NT2/D1 (cell line): ENCODE results near the gene PAK6.

Source experiments
- DNase-seq: peaks from one replicate; pipeline ENCODE4 v3.0.0-alpha.2; 2011; ENCODE audit warnings: low read depth, low spot score
- H3K27me3 ChIP-seq: 2 replicates; pipeline ENCODE4 v1.6.0; 2011; ENCODE audit warnings: mild to moderate bottlenecking; ENCODE audit not compliant: insufficient read length, insufficient read depth
- H3K36me3 ChIP-seq: 2 replicates; pipeline ENCODE4 v1.6.1; 2011; ENCODE audit warnings: mild to moderate bottlenecking, low read length, mixed read lengths; ENCODE audit not compliant: insufficient read depth, insufficient read length
- H3K4me1 ChIP-seq: 2 replicates; pipeline ENCODE4 v1.5.1; 2011; ENCODE audit not compliant: insufficient read depth, insufficient read length
- H3K4me3 ChIP-seq: 2 replicates; pipeline ENCODE4 v1.5.1; 2011; ENCODE audit warnings: low read depth; ENCODE audit not compliant: insufficient read length
- H3K9ac ChIP-seq: 2 replicates; pipeline ENCODE4 v1.6.0; 2011; ENCODE audit warnings: low read depth; ENCODE audit not compliant: insufficient read length
- H3K9me3 ChIP-seq: 2 replicates; pipeline ENCODE4 v1.5.1; 2011; ENCODE audit warnings: mild to moderate bottlenecking, low read length; ENCODE audit not compliant: insufficient read depth
- SUZ12 ChIP-seq: IDR thresholded peaks from 2 replicates; pipeline ENCODE4 v1.6.1; 2011; ENCODE audit not compliant: insufficient read length, insufficient read depth; ENCODE audit errors: extremely low read depth
- YY1 ChIP-seq: IDR thresholded peaks from 2 replicates; pipeline ENCODE4 v1.6.1; 2011; ENCODE audit not compliant: insufficient read length, insufficient read depth
- ZNF274 ChIP-seq: IDR thresholded peaks from 2 replicates; pipeline ENCODE4 v1.6.1; 2011; ENCODE audit warnings: mild to moderate bottlenecking, low read depth, low read length

Gene PAK6

GRCh38 chr15:40242601-40243000 lies 3.7 kb downstream of the PAK6 start:
- no peak for TF ChIP-seq ZNF274
- TF ChIP-seq SUZ12 = no peak
- no peak for TF ChIP-seq YY1
- no peaks in the 10 kb centered on the region for H3K9me3 ChIP-seq
- H3K4me1 ChIP-seq = peaks cover 11% of the 10 kb centered on the region
- no peak for DNase-seq
- no peak overlapping the region for H3K4me3 ChIP-seq
- H3K36me3 ChIP-seq = no peaks in the 10 kb centered on the region
- no peak overlapping the region for H3K9ac ChIP-seq
- H3K27me3 ChIP-seq = peaks cover 12% of the 10 kb centered on the region

DNA sequence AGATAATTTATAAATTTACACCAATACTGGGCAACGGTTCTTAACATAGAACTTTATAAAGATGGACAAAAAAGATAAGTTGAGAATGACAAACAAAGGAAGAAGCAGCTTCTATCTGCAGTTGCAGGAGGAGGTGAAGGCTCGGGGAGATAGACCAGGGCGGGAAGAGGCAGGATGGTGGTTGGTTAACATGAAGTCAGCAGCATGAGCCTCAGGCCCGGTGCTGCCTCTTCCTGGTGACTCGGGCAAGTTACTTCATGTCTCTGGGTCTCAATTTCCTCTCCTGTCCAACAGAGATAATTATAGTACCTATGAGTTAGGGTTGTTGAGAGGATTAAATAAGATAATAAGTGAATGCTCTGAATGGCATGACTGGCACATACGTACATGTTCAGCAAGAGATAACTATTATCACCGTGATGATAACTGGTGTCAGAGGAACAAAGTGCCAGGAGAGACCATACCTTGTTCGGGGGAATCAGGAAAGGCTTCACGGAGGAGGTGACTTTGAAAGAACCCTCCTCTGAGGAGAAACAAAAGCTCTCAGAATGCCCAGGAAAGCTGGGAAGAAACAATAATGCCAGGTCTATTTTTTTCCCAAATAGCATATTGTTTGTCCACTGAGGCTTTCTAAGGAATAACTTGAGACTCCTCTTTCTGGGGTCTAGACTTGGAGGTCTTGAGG lies 4.4 kb downstream of the PAK6 start:
- no peak overlapping the region for H3K4me3 ChIP-seq
- no peak overlapping the region for H3K9ac ChIP-seq
- H3K27me3 ChIP-seq = peaks cover 6% of the 10 kb centered on the region
- H3K4me1 ChIP-seq = peaks cover 11% of the 10 kb centered on the region
- H3K9me3 ChIP-seq = no peaks in the 10 kb centered on the region
- no peaks in the 10 kb centered on the region for H3K36me3 ChIP-seq
- no peak for TF ChIP-seq SUZ12
- no peak for TF ChIP-seq ZNF274
- TF ChIP-seq YY1 = no peak
- no peak for DNase-seq

DNA sequence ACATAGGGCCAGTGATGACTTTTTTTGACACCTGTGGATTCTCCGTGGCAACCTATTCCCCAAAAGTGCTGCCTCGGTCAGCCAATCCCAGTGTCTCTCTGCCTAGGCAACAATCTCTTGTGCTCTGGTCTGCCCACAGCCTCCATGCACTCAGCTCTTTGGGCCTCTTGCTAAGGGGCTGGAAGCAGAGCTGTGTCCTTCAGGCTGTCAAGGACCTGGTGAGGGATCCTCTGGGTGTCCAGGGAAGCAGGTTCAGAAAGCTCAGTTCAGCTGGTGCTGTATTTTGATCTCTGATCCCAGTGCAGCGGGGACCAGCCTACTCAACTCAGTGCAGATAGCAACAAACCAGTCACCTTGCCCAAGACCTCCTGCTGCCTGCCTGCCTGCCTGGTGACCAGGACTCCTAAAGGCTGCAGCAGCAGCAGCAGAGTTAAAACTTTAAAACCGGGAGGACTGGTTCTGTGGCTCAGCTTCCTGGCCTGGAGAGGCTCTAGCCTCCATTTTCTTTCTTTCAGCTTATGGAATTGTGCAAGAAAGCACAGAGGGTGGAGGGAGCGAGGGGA lies 6.2 kb downstream of the PAK6 start:
- peaks cover 6% of the 10 kb centered on the region for H3K27me3 ChIP-seq
- H3K4me1 ChIP-seq = peaks cover 4% of the 10 kb centered on the region
- no peaks in the 10 kb centered on the region for H3K36me3 ChIP-seq
- H3K4me3 ChIP-seq = no peak overlapping the region
- no peak for TF ChIP-seq ZNF274
- TF ChIP-seq YY1 = no peak
- no peak for TF ChIP-seq SUZ12
- no peaks in the 10 kb centered on the region for H3K9me3 ChIP-seq
- DNase-seq = no peak
- H3K9ac ChIP-seq = no peak overlapping the region

GRCh38 chr15:40245666-40246450 lies 7.0 kb downstream of the PAK6 start:
- no peak for DNase-seq
- Histone ChIP-seq H3K4me3 (no peak overlapping the region), H3K27me3 (peaks cover 13% of the 10 kb centered on the region), H3K9ac (no peak overlapping the region), H3K9me3 (no peaks in the 10 kb centered on the region), H3K4me1 (no peaks in the 10 kb centered on the region), H3K36me3 (no peaks in the 10 kb centered on the region)
- TF ChIP-seq ZNF274 (no peak), SUZ12 (no peak), YY1 (no peak)

GRCh38 chr15:40246496-40247280 lies 7.8 kb downstream of the PAK6 start:
- Histone ChIP-seq H3K4me3 (no peak overlapping the region), H3K4me1 (no peaks in the 10 kb centered on the region), H3K36me3 (no peaks in the 10 kb centered on the region), H3K27me3 (peaks cover 21% of the 10 kb centered on the region), H3K9ac (no peak overlapping the region), H3K9me3 (no peaks in the 10 kb centered on the region)
- DNase-seq = no peak
- TF ChIP-seq YY1 (no peak), ZNF274 (no peak), SUZ12 (no peak)

- Histone ChIP-seq H3K9me3 (no peaks in the 10 kb centered on the region), H3K4me3 (no peak overlapping the region), H3K9ac (no peak overlapping the region), H3K36me3 (no peaks in the 10 kb centered on the region), H3K27me3 (peaks cover 29% of the 10 kb centered on the region), H3K4me1 (no peaks in the 10 kb centered on the region)
- TF ChIP-seq SUZ12 = no peak
- TF ChIP-seq ZNF274 = no peak
- no peak for TF ChIP-seq YY1
- no peak for DNase-seq
Measured at GRCh38 chr15:40247406-40247971, 8.6 kb downstream of the PAK6 start.
